HG03175 (cell line): ENCODE results near the gene ZNF213.
"Not testable (repeated sequence)": the region's sequence is repeated elsewhere in the genome, so short reads cannot be mapped to it uniquely, and the experiment has no call there.

Experiments
- ATAC-seq: cut with Tn5 transposase; IDR thresholded peaks from one replicate; pipeline ENCODE4 v1.9.1; 2021; ENCODE audit warnings: mild to moderate bottlenecking, moderate library complexity; ENCODE audit not compliant: unreplicated experiment

Gene ZNF213

DNA sequence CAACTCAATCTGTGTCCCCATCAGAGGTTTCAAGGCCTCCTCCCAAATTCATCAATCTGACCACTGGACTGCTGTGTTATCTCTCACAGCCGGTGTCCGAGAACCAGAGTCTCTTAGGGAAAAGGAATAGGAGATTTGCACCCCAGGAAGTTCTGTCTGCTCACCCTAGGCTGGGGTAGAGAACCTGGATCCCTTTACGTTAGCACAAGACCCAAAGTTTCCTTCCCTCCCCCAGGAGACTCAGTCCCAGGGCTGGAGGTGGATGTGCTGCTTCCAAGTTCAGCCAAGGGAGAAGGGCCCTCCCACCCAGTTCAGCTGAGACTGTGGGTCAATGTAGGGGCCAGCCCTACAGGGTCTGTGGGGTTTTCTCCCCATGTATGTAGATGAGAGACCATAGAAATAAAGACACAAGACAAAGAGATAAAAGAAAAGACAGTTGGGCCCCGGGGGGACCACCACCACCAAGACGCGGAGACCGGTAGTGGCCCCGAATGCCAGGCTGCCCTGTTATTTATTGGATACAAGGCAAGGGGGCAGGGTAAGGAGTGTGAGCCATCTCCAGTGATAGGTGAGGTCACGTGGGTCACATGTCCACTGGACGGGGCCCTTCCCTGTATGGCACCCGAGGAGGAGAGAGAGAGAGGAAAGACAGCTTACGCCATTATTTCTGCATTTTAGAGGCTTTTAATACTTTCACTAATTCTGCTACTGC is 30.4 kb downstream of the ZNF213 start:
- no peak for ATAC-seq

DNA sequence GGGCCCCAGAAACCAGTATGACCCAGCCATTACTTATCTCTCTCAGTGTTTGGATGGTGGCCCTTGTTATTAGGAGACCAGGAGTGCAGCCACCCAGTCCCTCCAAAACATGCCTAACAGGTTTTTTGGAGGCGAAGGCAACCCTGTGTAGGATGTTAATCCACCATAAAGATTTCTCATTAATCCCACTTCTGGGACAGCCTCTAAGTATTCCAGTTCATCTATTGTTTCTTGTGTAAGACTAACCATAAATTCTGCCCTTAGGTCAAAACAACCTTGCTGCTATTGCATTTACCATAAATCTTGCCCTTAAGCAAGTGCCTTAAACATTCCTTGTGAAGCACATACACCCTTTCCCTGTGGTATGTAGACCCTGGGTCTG is 31.7 kb downstream of the ZNF213 start:
- no peak for ATAC-seq

DNA sequence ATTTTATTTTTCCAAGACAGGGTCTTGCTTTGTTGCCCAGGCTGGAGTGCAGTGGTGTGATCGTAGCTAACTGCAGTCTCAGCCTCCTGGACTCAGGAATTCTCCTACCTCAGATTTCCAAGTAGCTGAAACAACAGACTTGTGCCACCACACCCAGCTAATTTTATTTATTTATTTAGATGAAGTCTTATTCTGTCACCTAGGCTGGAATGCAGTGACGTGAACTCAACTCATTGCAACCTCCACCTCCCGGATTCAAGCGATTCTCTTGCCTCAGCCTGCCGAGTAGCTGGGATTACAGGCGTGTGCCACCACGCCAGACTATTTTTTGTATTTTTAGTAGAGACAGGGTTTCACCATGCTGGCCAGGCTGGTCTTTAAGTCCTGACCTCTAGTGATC is 33.9 kb downstream of the ZNF213 start:
- ATAC-seq: not testable (repeated sequence)

DNA sequence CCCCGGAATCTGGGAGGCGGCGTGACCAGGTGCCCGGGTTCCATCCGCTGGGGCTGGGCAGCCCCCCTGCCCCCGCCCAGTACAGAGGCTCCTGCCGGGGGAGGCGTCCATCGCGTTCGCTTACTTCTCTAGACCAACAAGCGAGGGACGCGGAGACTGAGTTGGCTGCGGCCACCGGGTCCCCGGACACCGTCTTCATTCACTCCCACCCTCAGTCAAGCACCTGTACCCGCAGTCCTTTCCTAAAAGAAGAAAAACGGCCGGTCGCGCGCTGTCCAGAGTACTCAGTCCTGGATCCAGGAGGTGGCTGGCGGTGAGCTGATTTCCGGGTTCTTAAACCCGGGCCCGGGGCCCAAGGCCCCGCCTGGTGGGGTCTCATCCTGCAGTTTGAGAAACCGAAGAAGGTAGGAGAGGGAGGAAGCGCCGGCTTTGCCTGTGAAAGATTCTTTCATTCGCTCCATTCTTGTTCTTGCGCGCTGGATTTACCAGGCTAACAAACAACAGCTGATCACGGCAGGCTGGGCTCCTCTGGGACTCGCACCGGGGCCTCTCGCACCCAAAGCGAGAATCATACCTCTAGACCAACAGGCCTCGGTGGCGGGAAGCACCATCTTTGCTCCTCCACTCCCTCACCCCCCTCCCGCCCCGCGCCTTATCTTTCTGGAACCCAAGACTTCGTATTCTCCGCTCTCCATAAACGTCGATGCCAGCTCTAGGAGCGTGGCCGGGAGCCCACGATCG is 35.8 kb downstream of the ZNF213 start:
- no peak for ATAC-seq

DNA sequence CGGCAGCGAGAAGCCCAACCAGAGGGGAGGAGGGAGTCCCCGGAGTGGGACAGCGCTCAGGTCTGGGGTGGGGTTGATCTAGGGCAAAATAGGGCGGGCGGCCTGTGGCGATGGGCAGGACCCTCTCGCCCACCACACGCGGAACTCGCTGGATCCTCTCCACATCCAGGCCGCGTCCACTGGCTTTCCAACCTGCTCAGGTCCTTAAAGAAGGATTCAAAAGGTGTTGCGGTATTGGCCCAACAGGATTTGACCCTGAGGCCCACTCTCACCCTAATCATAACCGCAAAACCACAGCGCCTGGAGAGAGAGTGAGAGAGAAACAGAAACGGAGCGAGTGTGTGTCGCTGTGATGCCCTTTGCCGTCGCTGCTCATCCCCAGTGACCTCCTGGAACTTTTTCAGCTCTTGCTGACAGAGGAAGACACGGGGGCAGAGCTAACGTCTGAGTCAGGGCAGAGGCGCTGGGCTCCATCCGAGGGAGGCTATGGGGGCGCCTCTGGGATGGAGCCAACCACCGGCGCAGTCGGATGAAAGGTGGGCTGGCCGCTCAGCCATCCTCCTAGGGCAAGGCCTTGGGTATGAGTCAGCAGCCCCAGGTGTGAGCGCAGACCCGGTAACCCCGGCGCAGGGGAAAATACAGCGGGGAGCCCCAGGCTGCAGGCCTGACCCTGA is 36.5 kb downstream of the ZNF213 start:
- ATAC-seq: peak; percentile 46

DNA sequence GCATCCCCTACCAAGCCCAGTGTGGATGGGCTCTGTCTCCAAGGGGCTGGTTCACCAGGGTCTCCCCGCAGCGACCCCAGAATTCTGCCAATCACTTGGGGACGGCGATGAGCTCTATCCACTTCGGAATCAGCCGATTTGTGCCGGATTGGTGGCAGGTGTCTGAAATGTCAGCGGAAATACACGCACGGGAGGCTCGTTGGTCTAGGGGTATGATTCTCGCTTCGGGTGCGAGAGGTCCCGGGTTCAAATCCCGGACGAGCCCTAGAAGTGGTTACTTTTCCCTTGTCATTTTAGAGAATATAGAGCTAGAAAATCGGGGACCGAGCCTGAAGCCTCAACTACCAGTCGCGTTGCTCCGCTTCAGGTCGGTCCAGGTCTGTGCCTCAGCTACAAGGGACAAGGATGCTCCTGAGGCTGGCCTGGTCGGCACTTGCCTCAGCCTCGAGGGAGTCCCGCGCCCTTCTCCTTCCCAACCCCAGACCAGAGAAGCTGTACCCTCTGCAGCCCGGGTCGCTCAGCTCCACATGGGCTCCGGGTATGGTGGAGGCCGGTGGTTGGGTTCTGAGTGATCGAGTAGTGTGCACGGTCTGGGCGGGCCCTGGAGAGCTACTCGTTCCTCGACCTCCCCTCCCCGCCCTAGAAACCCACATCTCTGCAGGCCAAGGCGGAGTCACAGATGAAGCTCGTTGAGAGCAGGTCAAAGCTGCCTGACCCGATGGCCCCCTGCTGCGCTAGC is 37.2 kb downstream of the ZNF213 start:
- ATAC-seq: peak; percentile 22

DNA sequence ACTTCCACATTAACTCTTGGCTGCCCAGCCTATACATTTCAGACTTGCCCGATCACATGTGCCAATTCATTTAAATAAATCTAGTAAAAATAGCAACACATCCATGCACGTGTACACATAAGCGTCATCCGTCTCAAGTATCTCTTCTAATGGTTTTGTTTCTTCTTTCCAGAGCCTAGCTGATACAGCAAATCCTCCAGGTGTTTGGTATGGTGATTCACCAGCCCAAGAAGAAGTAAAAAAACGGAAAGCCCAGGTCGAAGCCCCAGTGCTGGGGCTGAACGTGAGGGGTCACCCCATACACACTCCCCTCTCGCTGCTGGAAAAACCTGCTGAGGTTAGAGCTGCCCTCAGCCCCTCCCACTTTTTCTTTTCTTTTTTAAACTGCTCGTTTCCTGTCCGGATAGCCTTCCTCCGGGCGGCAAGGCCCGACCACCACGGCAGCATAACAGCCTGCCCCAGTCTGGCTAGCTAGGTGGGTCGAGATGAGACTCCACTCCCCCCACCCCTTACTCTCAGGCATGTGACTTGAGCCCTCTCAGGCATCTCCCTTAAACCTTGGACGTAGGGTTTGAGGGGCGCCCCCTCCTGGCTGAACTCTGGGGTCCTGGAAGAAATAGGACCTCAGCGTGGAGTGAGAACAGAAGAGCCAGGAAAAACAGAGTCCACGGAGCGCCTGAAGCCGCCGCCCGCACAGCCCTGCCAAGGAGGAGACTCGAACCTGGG is 39.2 kb downstream of the ZNF213 start:
- no peak for ATAC-seq

DNA sequence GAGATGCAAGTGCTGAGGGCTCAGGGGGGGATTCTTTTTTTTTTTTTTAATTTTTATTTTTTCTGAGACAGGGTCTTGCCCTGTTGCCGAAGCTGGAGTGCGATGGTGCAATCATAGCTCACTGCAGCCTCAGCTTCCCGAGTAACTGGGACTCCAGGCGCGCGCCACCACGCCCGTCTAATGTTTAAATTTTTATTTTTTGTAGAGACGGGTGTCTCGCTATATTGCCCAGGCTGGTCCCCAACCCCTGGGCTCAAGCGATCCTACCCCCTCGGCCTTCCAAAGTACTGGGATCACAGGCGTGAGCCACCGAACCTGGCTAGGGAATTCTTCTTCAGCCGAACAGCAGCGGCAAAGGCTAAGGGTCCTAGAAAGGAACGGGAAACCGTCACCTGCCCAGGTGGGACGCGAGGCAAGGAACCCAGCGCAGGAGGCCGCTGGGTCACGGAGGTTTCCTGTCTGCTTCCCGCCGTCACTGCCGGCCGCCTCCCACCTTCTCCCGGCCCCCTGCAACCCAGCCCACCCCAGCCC is 39.9 kb downstream of the ZNF213 start:
- ATAC-seq: no peak

DNA sequence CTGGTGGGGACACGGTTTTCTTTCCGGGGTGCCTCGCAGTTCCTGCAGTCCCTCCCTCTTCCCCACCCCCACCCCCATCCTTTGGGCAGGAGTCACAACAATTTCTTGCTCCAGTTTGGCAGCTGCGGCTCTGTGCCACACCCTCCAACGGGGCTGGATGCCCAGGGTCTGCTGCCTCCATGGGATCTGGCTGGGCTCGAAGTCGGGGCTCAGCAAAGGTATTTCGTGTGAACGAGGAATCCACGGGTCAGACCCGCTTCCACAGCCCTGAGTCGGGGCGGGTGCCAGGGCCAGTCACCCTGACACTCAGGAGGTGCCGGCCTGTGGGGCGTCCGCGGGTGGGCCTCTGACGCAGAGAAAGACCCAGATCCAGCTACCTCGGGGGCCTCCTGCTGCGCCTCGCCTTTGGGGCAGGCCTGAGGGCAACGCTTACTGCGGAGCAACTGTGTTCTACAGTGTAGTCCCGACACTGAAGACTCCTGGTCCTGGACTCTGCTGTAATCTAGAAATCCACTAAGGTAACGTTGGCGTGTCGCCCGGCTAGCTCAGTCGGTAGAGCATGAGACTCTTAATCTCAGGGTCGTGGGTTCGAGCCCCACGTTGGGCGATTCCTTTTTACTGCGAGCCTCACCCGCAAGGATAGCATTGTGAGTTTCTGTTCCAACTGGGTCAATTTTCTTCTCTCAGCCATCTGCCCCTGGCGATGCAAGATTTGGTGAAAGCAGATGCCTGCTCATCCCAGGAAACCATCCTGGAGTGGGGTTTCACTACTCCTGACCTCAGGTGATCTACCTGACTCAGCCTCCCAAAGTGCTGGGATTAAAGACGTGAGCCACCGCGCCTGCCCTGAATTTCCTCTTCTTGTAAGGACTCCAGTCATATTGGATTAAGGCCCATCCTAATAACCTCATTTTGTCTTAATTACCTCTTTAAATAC is 40.6 kb downstream of the ZNF213 start:
- ATAC-seq: no peak

DNA sequence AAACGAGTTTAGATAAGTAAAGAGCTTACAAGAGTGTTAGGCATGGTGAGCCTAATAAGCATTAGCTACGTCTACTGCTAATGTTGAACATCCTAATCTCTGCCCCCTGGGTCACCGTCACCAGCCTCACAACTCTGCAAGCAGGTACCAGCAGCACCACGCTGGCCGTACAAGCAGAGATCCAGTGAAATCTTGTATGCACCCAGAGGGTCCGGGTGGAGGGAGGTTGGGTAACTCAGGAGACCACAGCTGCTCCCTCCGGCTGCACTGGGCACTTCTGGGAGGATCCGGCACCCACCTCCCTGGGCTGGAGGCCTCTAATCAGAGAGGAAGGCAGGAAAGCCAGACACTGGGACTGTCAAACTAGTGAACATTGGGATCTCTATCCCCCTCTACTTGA is 44.8 kb downstream of the ZNF213 start:
- no peak for ATAC-seq

DNA sequence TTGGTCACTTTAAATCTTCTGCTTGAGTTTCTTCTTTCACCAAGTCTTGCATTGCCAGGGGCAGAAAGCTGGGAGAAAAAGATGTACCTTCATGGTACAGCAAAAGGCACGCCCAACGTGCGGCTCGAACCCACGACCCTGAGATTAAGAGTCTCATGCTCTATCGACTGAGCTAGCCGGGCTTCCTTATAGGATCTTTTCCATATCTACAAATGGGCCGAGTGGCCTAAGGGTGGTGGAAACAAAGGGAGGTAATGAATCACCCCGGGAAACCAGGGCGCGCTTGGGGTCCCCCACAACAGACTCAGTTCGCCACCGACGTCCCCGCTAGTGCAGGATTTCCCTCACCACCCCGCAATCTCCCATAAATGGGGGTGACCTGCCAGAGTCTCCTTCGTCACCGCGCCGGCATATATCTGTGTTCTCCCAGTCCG is 45.6 kb downstream of the ZNF213 start:
- no peak for ATAC-seq

DNA sequence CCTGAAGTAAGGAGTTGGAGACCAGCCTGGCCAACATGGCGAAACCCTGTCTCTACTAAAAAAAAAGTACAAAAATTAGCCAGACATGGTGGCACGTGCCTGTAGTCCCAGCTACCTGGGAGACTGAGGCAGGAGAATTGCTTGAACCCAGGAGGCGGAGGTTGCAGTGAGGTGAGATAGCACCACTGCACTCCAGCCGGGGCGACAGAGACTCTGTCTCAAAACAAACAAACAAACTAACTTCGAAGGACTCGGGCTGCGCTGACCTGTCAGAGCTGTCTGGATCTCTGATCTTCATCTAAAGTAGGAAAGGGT is 47.4 kb downstream of the ZNF213 start:
- not testable (repeated sequence) for ATAC-seq

DNA sequence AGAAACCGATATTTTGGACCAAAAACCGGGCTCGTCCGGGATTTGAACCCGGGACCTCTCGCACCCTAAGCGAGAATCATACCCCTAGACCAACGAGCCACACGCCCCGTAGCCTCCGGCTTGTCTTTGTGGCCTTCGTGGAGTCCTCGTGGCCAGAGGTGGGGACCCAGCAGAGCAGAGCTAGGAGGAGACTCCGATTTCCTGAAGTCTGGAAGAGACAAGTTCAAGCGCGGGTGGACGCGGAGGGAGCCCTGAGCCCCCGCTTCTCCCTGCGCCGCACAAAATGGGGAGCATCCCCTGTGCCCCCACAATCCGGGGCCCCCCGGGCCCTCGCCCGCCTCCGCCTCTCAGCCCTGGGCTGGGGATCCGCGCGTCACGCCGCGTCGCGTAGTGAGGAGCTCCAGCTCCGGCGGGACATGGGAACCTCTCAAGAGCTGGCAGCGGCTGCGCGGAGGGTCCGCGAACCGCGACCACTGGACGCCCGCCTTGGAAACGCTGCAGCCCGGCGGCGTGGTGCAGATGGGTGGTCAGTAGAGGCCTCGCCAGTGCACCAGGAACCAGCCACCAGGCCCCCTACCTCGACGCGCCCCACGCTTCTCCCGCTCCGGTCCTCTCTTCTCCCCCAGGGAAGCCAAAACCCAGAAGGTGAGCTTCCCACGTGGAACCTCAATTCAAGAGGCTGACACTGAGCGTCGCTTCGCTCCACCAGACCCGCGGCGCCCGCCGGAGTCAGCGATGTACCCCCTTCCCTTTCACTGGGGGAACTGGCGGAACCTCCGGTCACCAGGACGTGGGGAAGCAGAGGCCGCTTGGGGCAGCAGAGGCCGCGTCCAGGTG is 48.0 kb downstream of the ZNF213 start:
- no peak for ATAC-seq

DNA sequence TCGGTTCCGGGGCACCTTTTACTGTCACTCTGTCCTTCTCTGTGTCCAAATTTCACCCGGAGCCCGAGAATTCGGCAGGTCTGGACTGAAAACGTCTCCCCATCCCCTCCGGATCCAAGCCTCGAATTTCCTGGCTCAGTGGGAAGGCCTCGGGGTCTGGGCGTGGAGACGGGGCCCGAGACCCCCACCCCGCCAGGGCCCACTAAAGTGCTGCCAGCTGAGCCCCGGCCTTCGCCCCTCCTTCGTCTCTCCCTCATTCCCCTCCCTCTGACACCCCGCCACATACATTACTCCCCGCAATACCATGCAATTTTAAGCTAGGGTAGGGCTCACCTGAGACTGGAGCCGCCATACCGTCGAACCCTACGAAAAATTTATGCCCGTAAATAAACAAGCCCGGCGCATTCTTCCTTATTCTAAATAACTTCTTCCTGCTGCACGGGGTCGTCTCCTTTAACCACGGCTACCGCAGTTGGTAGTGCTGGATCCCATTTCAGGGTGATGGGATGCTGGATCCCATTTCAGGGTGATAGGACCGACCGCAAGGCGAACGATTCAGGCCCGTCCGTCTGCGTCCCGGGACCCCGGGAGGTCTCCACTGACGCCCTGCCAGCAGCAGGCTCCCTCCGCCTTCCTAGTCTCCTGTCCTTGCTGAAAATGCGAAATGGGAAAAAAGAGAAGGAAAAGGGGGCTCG is 48.8 kb downstream of the ZNF213 start:
- no peak for ATAC-seq

DNA sequence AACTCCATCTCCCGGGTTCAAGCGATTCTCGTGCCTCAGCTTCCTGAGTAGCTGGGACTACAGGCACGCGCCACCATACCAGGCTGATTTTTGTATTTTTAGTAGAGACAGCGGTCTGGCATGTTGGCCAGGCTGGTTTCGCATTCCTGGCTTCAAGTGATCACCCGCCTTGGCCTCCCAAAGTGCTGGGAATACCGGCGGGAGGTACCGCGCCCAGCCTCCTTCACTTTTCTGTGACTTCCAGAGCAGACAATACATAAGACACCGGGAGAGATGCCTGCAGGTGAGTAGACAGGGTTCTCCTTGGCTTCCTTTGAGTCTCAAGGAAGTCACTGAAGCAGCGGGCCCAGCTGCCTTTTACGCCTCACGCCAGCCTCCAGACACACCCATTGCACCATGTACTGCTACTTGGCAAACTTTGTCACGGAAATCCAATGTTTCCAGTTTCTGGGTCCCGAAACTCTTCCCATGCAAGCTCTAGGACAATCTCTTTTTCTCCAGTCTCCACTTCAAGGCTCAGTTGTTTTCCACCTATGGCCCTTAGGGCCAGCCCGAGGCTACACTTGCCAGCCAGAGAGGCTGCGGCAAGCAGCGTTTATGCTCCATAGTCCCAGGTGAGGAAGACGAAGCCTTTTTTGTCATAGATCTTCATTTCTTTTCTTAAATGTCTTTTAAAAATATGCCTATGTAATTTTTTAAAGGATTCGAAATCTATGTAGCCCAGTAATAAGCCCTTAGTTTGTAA is 52.3 kb downstream of the ZNF213 start:
- ATAC-seq: no peak

DNA sequence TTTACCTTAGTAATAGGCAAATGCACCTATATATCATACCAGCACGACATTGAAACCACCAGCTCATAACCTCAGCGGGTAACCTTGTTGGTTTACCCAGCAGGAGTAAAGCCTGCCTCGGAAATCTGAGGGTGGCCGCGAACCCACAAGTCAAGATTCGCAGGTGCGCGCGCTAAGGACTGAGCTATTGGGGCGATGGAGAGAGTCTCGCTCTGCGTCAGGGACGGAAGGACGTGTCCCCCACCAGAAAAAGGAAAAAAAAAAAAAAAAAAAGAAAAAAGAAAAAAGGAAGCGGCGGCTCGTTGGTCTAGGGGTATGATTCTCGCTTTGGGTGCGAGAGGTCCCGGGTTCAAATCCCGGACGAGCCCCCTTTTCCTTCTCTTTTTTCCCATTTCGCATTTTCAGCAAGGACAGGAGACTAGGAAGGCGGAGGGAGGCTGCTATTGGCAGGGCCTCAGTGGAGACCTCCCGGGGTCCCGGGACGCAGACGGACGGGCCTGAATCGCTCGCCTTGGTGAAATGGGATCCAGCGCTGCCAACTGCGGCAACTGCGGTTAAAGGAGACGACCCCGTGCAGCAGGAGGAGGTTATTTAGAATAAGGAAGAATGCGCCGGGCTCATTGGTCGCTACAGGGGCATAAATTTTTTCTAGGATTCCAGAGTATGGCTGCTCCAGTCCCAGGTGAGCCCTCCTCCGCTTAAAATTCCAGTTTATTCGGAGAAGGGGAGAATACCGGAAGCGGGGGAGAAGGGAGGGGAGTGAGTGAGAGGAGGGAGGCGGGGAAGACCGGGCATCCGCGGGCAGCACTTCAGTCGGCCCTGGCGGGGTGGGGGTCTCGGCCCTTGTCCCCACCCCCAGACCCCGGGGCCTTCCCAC is 53.2 kb downstream of the ZNF213 start, which contains the start of gene OR1F1:
OR1F1 (plus strand) TSS at position 407 of the 877 bp plus-strand sequence.
- no peak for ATAC-seq

DNA sequence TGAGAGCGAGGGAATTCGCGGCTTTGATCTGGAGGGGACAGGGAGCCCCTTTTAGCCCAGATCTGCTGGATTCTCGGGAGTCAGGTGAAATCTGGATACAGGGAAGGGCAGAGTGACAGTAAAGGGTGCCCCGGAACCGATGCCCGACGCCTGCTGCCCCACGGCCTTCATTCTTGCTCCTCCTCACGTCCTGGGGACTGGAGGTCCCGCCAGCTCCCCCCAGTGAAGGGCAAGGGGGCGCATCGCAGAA is 53.8 kb downstream of the ZNF213 start:
- ATAC-seq: no peak
